ENCODE measurements around the gene ABCC4. TPM values are rescaled to one million over a fixed set of nuclear protein-coding genes. Genes with fewer than 3 reads are reported as not detected.
A peak's percentile ranks its signal among the peaks of the same experiment; 100 is the strongest.

Gene ABCC4
- total and polyA plus RNA-seq, 9 of the 15 experiments (the other 6 are each of a cell fraction or from before 2014, with no cell fraction given): 9.4 to 46.1 (median 25.4) TPM

GRCh38 chr13:95275322-95276036 is 25.8 kb downstream of the ABCC4 start:
- Histone ChIP-seq H3K79me2 (ENCODE audit: control insufficient read depth, insufficient read depth, low read length) (peaks cover 81% of the 10 kb centered on the region), H3K4me1 (replicated peaks in 1 of 2; ENCODE audit: control insufficient read depth in 2 of 2, insufficient read depth in 2 of 2, low read length in 2 of 2) (peaks cover 37 to 52% of the 10 kb centered on the region in 2 experiments; a peak in 4 of 5 replicates)
- WGBS (ENCODE audit: insufficient coverage, low coverage, missing lambda C conversion rate): 95% methylated on average over 4 of the region's 4 CpGs

More at GRCh38 chr13:95275322-95276036, 25.8 kb downstream of the ABCC4 start:
- no peaks in the 10 kb centered on the region for H4K20me1 ChIP-seq (replicated peaks; ENCODE audit: control insufficient read depth, insufficient read depth, low read length)
- POLR2A ChIA-PET: interaction anchor here (0.7 to 1.2 kb wide), 3 partner anchors 13 to 1979 kb away, joined by 3 to 4 read pairs (median 3); no protein-coding TSS in a partner anchor
- DNase-seq (ENCODE audit: extremely low read depth in 1 of 4, low spot score in 3 of 4) (no peak), FAIRE-seq (no peak), ATAC-seq (no peak)
- peaks cover 12% of the 10 kb centered on the region for H3K36me3 ChIP-seq (ENCODE audit: control insufficient read depth, insufficient read depth, low read length)
- in situ Hi-C loops (cut with MboI) (no loop called here), intact Hi-C loops (cut with micrococcal nuclease) (loop anchor here (2.0 to 10.0 kb wide), 2 partner anchors 101 to 199 kb away; no protein-coding TSS in a partner anchor)
- H3K4me2 ChIP-seq (ENCODE audit: insufficient read depth, low read length): no peak overlapping the region
- CTCF ChIA-PET (ENCODE audit: low intra/inter-chr PET ratio): no interaction called here
- TF ChIP-seq RCOR1 (IDR thresholded peaks at IDR 0.05; ENCODE audit: borderline replicate concordance in 1 of 2, low read depth in 2 of 2, low read length in 2 of 2) (peak in 1 of 2 experiments; percentile 33; a peak in 1 of 4 replicates), NFIC (IDR thresholded peaks at IDR 0.05) (peak; percentile 71), TCF15 (CRISPR knock-in tag; IDR thresholded peaks at IDR 0.05) (no peak), KDM1A (IDR thresholded peaks at IDR 0.05) (peak; percentile 42 to 43; a peak in 2 of 4 replicates), ZKSCAN1 (IDR thresholded peaks at IDR 0.05; ENCODE audit: low read depth, low read length) (no peak), CEBPB (tag; IDR thresholded peaks at IDR 0.05) (0 out of 2 replicates have a peak, but pooled peaks have one; percentile 31), NCOA1 (IDR thresholded peaks at IDR 0.05; ENCODE audit: low read depth) (no peak), RBBP5 (IDR thresholded peaks at IDR 0.05; ENCODE audit: borderline replicate concordance, insufficient read depth, low read length, poor library complexity, severe bottlenecking) (no peak)
- no peak overlapping the region for H3K9ac ChIP-seq (ENCODE audit: insufficient read depth in 1 of 2, low read depth in 2 of 2, low read length in 2 of 2)
- peaks cover 2% of the 10 kb centered on the region for H3K9me3 ChIP-seq (replicated peaks; ENCODE audit: control insufficient read depth, insufficient read depth, low read depth, low read length)
- no TSS peak for BruUV-seq (replicated peaks)
- H2AFZ ChIP-seq (ENCODE audit: low read depth, low read length): no peak overlapping the region
- no peak overlapping the region for H3K4me3 ChIP-seq
- H3K9me1 ChIP-seq (ENCODE audit: control insufficient read depth, insufficient read depth, low read length): no peaks in the 10 kb centered on the region
- no peaks in the 10 kb centered on the region for H3K27me3 ChIP-seq (ENCODE audit: control insufficient read depth in 2 of 2, insufficient read depth in 2 of 2, low read length in 2 of 2)
- no peak overlapping the region; the same call in 1 of the 3 replicates for H3K27ac ChIP-seq (ENCODE audit: extremely low read depth, low read depth, low read length)

Data from K562 (cell line).